Activated CD4-positive, alpha-beta T cell treated with anti-CD3 and anti-CD28 coated beads, Interleukin-10, Interleukin-2, amounts not matched to agents 100 ng/mL and 50 ng/mL, durations not matched to agents 16 hours and 8 hours (primary cell): Measurements from ENCODE around the gene CEPT1.

ENCODE experiments used
- DNase-seq: peaks from one replicate; pipeline ENCODE4 v3.0.0-alpha.2; 2020

Gene CEPT1

DNA sequence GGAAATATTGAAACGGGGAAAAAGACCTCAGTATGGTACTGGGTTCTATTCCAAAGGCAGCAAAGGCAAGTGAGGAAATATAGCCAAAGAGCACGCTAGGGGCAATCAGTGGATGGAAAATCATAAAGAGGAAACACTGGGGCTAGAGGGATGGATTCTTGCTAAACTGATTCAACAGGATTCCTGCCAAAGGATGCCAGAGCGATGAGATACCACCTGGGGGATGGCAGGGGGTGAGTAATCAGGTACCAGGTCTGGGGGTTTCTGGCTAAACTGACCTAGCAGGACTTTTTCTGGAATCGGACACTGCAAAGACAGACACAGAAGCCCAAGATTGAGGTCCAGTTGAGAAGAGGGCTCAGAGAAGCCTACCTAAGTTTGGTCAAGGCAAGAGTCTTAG is 94.2 kb downstream of the CEPT1 start:
- DNase-seq = no peak
